ENCODE measurements around the gene RGS16.

The RGS16 gene

GRCh38 chr1:182614796-182615454 lies 10.7 kb upstream of the RGS16 start:
- peak; percentile 69 for DNase-seq (ENCODE audit: extremely low spot score)
- TF ChIP-seq CTCF (IDR thresholded peaks at IDR 0.05; ENCODE audit: control extremely low read depth, extremely low read depth, low read depth, missing control alignments): no peak
- ChIA-PET CTCF (interaction anchor here (1.2 to 41.1 kb wide), 10 partner anchors 10 to 530 kb away, joined by 3 to 1252 read pairs (median 4); partner anchors contain the start of genes NPL and RGS16), POLR2A (interaction anchor here (3.0 kb wide), 1 partner anchor 11 kb away, joined by 20 read pairs; the partner anchor contains the start of gene RGS16)

- DNase-seq (ENCODE audit: extremely low spot score): no peak
- no peak for TF ChIP-seq CTCF (IDR thresholded peaks at IDR 0.05; ENCODE audit: control extremely low read depth, extremely low read depth, low read depth, missing control alignments)
- ChIA-PET CTCF (interaction anchor here (4.5 to 41.1 kb wide), 3 partner anchors 11 to 175 kb away, joined by 25 to 1252 read pairs (median 159); partner anchors contain the start of genes NPL and RGS16), POLR2A (interaction anchor here (1.5 kb wide), 1 partner anchor 7 kb away, joined by 4 read pairs; the partner anchor contains the start of gene RGS16)
These were observed 7.6 kb upstream of the RGS16 start for GRCh38 chr1:182611787-182612186.

GRCh38 chr1:182611326-182611725 lies 7.1 kb upstream of the RGS16 start:
- DNase-seq (ENCODE audit: extremely low spot score): no peak
- ChIA-PET POLR2A (no interaction called here), CTCF (interaction anchor here (7.7 to 41.1 kb wide), 2 partner anchors 11 to 175 kb away, joined by 159 to 1252 read pairs; partner anchors contain the start of genes NPL and RGS16)
- no peak for TF ChIP-seq CTCF (IDR thresholded peaks at IDR 0.05; ENCODE audit: control extremely low read depth, extremely low read depth, low read depth, missing control alignments)

GRCh38 chr1:182610606-182611194 lies 6.5 kb upstream of the RGS16 start:
- POLR2A ChIA-PET: no interaction called here
- CTCF ChIA-PET: interaction anchor here (1.0 to 41.1 kb wide), 4 partner anchors 10 to 176 kb away, joined by 3 to 1252 read pairs (median 81); partner anchors contain the start of genes NPL and RGS16
- no peak for TF ChIP-seq CTCF (IDR thresholded peaks at IDR 0.05; ENCODE audit: control extremely low read depth, extremely low read depth, low read depth, missing control alignments)
- no peak for DNase-seq (ENCODE audit: extremely low spot score)

- POLR2A ChIA-PET: no interaction called here
- no peak for DNase-seq (ENCODE audit: extremely low spot score)
- CTCF ChIA-PET: interaction anchor here (0.7 to 41.1 kb wide), 5 partner anchors 9 to 177 kb away, joined by 3 to 1252 read pairs (median 4); partner anchors contain the start of gene NPL
- TF ChIP-seq CTCF (IDR thresholded peaks at IDR 0.05; ENCODE audit: control extremely low read depth, extremely low read depth, low read depth, missing control alignments): no peak
These were observed 4.8 kb upstream of the RGS16 start for GRCh38 chr1:182608845-182609610.

- POLR2A ChIA-PET: no interaction called here
These were observed 4.0 kb upstream of the RGS16 start for GRCh38 chr1:182608236-182608635.

More at GRCh38 chr1:182608236-182608635, 4.0 kb upstream of the RGS16 start:
- TF ChIP-seq CTCF (IDR thresholded peaks at IDR 0.05; ENCODE audit: control extremely low read depth, extremely low read depth, low read depth, missing control alignments): no peak
- DNase-seq (ENCODE audit: extremely low spot score): no peak
- CTCF ChIA-PET: interaction anchor here (0.6 to 41.1 kb wide), 5 partner anchors 5 to 178 kb away, joined by 3 to 1252 read pairs (median 85); partner anchors contain the start of gene NPL

Data from GM10248 (cell line).